ENCODE measurements around the gene MXI1.

MXI1 gene

GRCh38 chr10:110163841-110164240, 43.6 kb upstream of the MXI1 start:
- Histone ChIP-seq H3K9me2 (replicated peaks; ENCODE audit: low read depth, low read length) (no peaks in the 10 kb centered on the region), H3K4me1 (ENCODE audit: insufficient read depth, low read length, poor library complexity, severe bottlenecking) (no peaks in the 10 kb centered on the region), H3K9me3 (ENCODE audit: insufficient read depth, low read depth, low read length) (no peaks in the 10 kb centered on the region), H3K9ac (ENCODE audit: low read depth, low read length, poor library complexity, severe bottlenecking) (no peak overlapping the region), H2AFZ (ENCODE audit: low read length) (no peak overlapping the region), H3F3A (ENCODE audit: low read depth) (no peaks in the 10 kb centered on the region), H3K27me3 (ENCODE audit: insufficient read depth, low read length, poor library complexity, severe bottlenecking) (peaks cover 96% of the 10 kb centered on the region), H3K79me2 (ENCODE audit: insufficient read depth, low read length) (no peaks in the 10 kb centered on the region), H3K4me3 (ENCODE audit: low read length, poor library complexity, severe bottlenecking) (no peak overlapping the region), H3K4me2 (ENCODE audit: low read depth, low read length, poor library complexity, severe bottlenecking) (no peak overlapping the region), H4K20me1 (ENCODE audit: insufficient read depth, low read length, poor library complexity, severe bottlenecking) (no peaks in the 10 kb centered on the region), H3K36me3 (ENCODE audit: insufficient read depth, low read length) (no peaks in the 10 kb centered on the region)
- TF ChIP-seq EZH2phosphoT487 (IDR thresholded peaks at IDR 0.05; ENCODE audit: borderline replicate concordance) = no peak
- TF ChIP-seq CTCF (conservative IDR thresholded peaks at IDR 0.05; ENCODE audit: low read length) = no peak

GRCh38 chr10:110165239-110165638, 42.2 kb upstream of the MXI1 start:
- Histone ChIP-seq H3K9me2 (replicated peaks; ENCODE audit: low read depth, low read length) (no peaks in the 10 kb centered on the region), H3K9me3 (ENCODE audit: insufficient read depth, low read depth, low read length) (no peaks in the 10 kb centered on the region), H3K27me3 (ENCODE audit: insufficient read depth, low read length, poor library complexity, severe bottlenecking) (peaks cover 96% of the 10 kb centered on the region), H3K79me2 (ENCODE audit: insufficient read depth, low read length) (no peaks in the 10 kb centered on the region), H4K20me1 (ENCODE audit: insufficient read depth, low read length, poor library complexity, severe bottlenecking) (no peaks in the 10 kb centered on the region), H3K9ac (ENCODE audit: low read depth, low read length, poor library complexity, severe bottlenecking) (no peak overlapping the region), H2AFZ (ENCODE audit: low read length) (no peak overlapping the region), H3F3A (ENCODE audit: low read depth) (no peaks in the 10 kb centered on the region), H3K36me3 (ENCODE audit: insufficient read depth, low read length) (no peaks in the 10 kb centered on the region), H3K4me3 (ENCODE audit: low read length, poor library complexity, severe bottlenecking) (no peak overlapping the region), H3K4me2 (ENCODE audit: low read depth, low read length, poor library complexity, severe bottlenecking) (no peak overlapping the region), H3K4me1 (ENCODE audit: insufficient read depth, low read length, poor library complexity, severe bottlenecking) (no peaks in the 10 kb centered on the region)
- TF ChIP-seq CTCF (conservative IDR thresholded peaks at IDR 0.05; ENCODE audit: low read length) (no peak), EZH2phosphoT487 (IDR thresholded peaks at IDR 0.05; ENCODE audit: borderline replicate concordance) (no peak)

GRCh38 chr10:110167149-110167548, 40.3 kb upstream of the MXI1 start:
- no peak overlapping the region for H2AFZ ChIP-seq (ENCODE audit: low read length)
- H3K4me1 ChIP-seq (ENCODE audit: insufficient read depth, low read length, poor library complexity, severe bottlenecking) = no peaks in the 10 kb centered on the region
- no peak overlapping the region for H3K9ac ChIP-seq (ENCODE audit: low read depth, low read length, poor library complexity, severe bottlenecking)
- no peaks in the 10 kb centered on the region for H3K9me2 ChIP-seq (replicated peaks; ENCODE audit: low read depth, low read length)
- no peaks in the 10 kb centered on the region for H3K36me3 ChIP-seq (ENCODE audit: insufficient read depth, low read length)
- H3K4me2 ChIP-seq (ENCODE audit: low read depth, low read length, poor library complexity, severe bottlenecking) = no peak overlapping the region
- TF ChIP-seq EZH2phosphoT487 (IDR thresholded peaks at IDR 0.05; ENCODE audit: borderline replicate concordance) (no peak), CTCF (conservative IDR thresholded peaks at IDR 0.05; ENCODE audit: low read length) (no peak)
- H3K79me2 ChIP-seq (ENCODE audit: insufficient read depth, low read length) = no peaks in the 10 kb centered on the region
- no peaks in the 10 kb centered on the region for H4K20me1 ChIP-seq (ENCODE audit: insufficient read depth, low read length, poor library complexity, severe bottlenecking)
- peaks cover 96% of the 10 kb centered on the region for H3K27me3 ChIP-seq (ENCODE audit: insufficient read depth, low read length, poor library complexity, severe bottlenecking)
- H3K9me3 ChIP-seq (ENCODE audit: insufficient read depth, low read depth, low read length) = no peaks in the 10 kb centered on the region
- no peak overlapping the region for H3K4me3 ChIP-seq (ENCODE audit: low read length, poor library complexity, severe bottlenecking)
- H3F3A ChIP-seq (ENCODE audit: low read depth) = no peaks in the 10 kb centered on the region

Measured in Loucy (cell line).